Measurements from ENCODE around the gene MMP15. TPM values are rescaled to one million over a fixed set of nuclear protein-coding genes. Genes with fewer than 3 reads are reported as not detected.

MMP15 gene
- total RNA-seq, 4 donors from 2014 or later, result 2.9 to 6.5 (median 4.5) TPM

- H3K4me1 ChIP-seq, result peaks cover 0 to 16% (median 3%) of the 10 kb centered on the region in 3 donors
- no peak for TF ChIP-seq POLR2A (IDR thresholded peaks at IDR 0.05)
- TF ChIP-seq, protein P1, sequence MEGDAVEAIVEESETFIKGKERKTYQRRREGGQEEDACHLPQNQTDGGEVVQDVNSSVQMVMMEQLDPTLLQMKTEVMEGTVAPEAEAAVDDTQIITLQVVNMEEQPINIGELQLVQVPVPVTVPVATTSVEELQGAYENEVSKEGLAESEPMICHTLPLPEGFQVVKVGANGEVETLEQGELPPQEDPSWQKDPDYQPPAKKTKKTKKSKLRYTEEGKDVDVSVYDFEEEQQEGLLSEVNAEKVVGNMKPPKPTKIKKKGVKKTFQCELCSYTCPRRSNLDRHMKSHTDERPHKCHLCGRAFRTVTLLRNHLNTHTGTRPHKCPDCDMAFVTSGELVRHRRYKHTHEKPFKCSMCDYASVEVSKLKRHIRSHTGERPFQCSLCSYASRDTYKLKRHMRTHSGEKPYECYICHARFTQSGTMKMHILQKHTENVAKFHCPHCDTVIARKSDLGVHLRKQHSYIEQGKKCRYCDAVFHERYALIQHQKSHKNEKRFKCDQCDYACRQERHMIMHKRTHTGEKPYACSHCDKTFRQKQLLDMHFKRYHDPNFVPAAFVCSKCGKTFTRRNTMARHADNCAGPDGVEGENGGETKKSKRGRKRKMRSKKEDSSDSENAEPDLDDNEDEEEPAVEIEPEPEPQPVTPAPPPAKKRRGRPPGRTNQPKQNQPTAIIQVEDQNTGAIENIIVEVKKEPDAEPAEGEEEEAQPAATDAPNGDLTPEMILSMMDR (IDR thresholded peaks at IDR 0.05), result no peak
- H3K36me3 ChIP-seq, result peaks cover 0 to 54% (median 0%) of the 10 kb centered on the region in 3 donors
- WGBS, 2 donors, result 78 to 92% methylated on average over 3 to 11 of the region's 31 CpGs
- DNase-seq, result no peak
- no peak overlapping the region for H3K27ac ChIP-seq
- no peak overlapping the region for H3K4me3 ChIP-seq
- no peaks in the 10 kb centered on the region for H3K9me3 ChIP-seq
- intact Hi-C loops (cut with DNase I), result no loop called here
- no peaks in the 10 kb centered on the region for H3K27me3 ChIP-seq
Measured at GRCh38 chr16:58045096-58045495, 19.5 kb downstream of the MMP15 start.

GRCh38 chr16:58046054-58046881, 20.7 kb downstream of the MMP15 start:
- WGBS, 2 donors, result 60 to 68% methylated on average over 4 to 6 of the region's 16 CpGs
- H3K4me3 ChIP-seq, result no peak overlapping the region
- no peaks in the 10 kb centered on the region for H3K9me3 ChIP-seq
- peaks cover 0 to 42% (median 0%) of the 10 kb centered on the region in 3 donors for H3K36me3 ChIP-seq
- TF ChIP-seq, protein P1 (IDR thresholded peaks at IDR 0.05), result no peak
- TF ChIP-seq POLR2A (IDR thresholded peaks at IDR 0.05), result no peak
- H3K27me3 ChIP-seq, result no peaks in the 10 kb centered on the region
- H3K27ac ChIP-seq, result no peak overlapping the region
- H3K4me1 ChIP-seq, result peaks cover 0 to 16% (median 3%) of the 10 kb centered on the region in 3 donors
- DNase-seq, result no peak
- intact Hi-C loops (cut with DNase I), result no loop called here

- Histone ChIP-seq H3K27me3 (no peaks in the 10 kb centered on the region), H3K4me3 (no peak overlapping the region), H3K27ac (no peak overlapping the region), H3K4me1 (peaks cover 0 to 16% (median 3%) of the 10 kb centered on the region in 3 donors), H3K9me3 (no peaks in the 10 kb centered on the region), H3K36me3 (peaks cover 0 to 36% (median 0%) of the 10 kb centered on the region in 3 donors)
- no peak for DNase-seq
- no CpG with 5 or more reads among the region's 6 CpGs for WGBS, 2 donors
- TF ChIP-seq, protein P1 (IDR thresholded peaks at IDR 0.05), result no peak
- TF ChIP-seq POLR2A (IDR thresholded peaks at IDR 0.05), result no peak
- intact Hi-C loops (cut with DNase I), result no loop called here
Measured at GRCh38 chr16:58046936-58047335, 21.4 kb downstream of the MMP15 start.

DNA sequence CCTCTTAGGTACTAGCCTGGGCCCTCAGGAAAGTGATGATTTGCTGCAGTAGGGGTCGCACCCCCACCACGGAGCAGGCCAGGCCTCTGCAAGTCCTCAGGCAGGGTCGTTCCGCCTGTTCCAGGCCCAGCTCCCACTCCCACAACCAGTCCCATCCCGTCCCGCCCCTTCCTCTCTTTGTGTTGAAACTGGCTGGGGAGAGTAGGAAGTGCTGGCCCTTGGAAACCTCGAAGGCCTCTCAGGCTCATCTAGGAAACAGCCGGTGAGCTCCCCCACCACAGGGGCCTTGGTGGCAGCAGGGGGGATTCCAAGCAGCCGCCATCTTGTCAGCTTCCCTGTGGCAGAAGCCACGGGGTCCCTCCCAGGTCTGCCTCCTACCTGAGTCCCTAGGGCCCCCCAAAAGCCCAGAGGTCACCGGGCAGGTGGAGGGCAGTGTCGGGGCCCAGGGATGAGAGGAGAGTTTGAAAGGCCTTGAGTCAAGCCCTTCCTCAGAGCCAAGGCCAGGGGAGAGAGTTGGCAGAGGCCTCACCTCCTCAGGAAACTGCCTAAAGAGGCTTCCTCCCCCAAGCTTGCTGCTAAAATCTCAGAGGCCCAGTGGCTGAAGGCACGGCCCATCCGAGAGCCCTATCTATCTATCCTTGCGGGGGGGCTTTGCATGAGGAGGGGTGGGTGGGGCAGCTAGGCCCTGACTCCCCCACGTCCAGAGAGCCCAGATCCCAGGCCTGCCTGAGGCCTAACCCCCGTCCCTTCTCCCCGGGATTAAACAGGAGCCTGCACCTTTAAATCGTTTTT, 22.2 kb downstream of the MMP15 start:
- TF ChIP-seq, protein P1 (IDR thresholded peaks at IDR 0.05), result no peak
- no peak for TF ChIP-seq POLR2A (IDR thresholded peaks at IDR 0.05)
- Histone ChIP-seq H3K4me1 (peaks cover 0 to 16% (median 3%) of the 10 kb centered on the region in 3 donors), H3K27ac (peak overlapping the region in 2 of 4 donors; percentile 9 to 25), H3K27me3 (no peaks in the 10 kb centered on the region), H3K36me3 (peaks cover 0 to 29% (median 0%) of the 10 kb centered on the region in 3 donors), H3K4me3 (no peak overlapping the region), H3K9me3 (no peaks in the 10 kb centered on the region)
- WGBS, 2 donors, result 58 to 69% methylated on average over 5 to 9 of the region's 19 CpGs
- intact Hi-C loops (cut with DNase I), result no loop called here
- DNase-seq, result no peak
